K562 (cell line): ENCODE data around the gene PUM2. TPM values are rescaled to one million over a fixed set of nuclear protein-coding genes. Genes with fewer than 3 reads are reported as not detected.

Experiments
- ATAC-seq: fragments of 200-7000 bp; cut with Tn5 transposase; 3 replicates; pipeline ENCODE4 v1.9.1; 2020; ENCODE audit warnings: moderate library complexity
- BruUV-seq: library from RNA; stranded (reverse); fragments of 400-500 nt; replicated peaks from 2 replicates; lab custom pipeline; 2021; lab: Mats Ljungman, UMichigan
- CTCF ChIA-PET: fragments of 300-600 bp; formaldehyde crosslinking; extraction: SDS; loops from one replicate; lab custom pipeline; 2021; ENCODE audit warnings: low intra/inter-chr PET ratio; lab: Yijun Ruan, JAX
- POLR2A ChIA-PET: fragments of 300-600, 350-650 bp; sonication (Branson Sonifier 250); formaldehyde crosslinking; extraction: SDS; loops from one replicate; lab custom pipeline; 2021; ENCODE audit warnings: antibody characterized with exemption, inconsistent platforms; lab: Yijun Ruan, JAX
- DNase-seq, 4 experiments: peaks; one replicate each; pipeline versions ENCODE4 v3.0.0 to v3.0.0-alpha.2; 2011 to 2018; ENCODE audit warnings: low spot score in 3 of 4, mixed read lengths in 3 of 4; ENCODE audit errors: extremely low read depth in 1 of 4
- FAIRE-seq: peaks from 2 replicates; lab custom pipeline; 2011; peaks lifted over from hg19 to GRCh38; lab: Jason Lieb, UNC
- H2AFZ ChIP-seq: 2 replicates; pipeline ENCODE4 v1.6.0; 2011; ENCODE audit warnings: low read depth, low read length, control low read depth, inconsistent platforms
- H3K27ac ChIP-seq: fragments of 200-600 bp; 3 replicates; pipeline ENCODE4 v1.8.0; 2011; ENCODE audit warnings: low read depth, mild to moderate bottlenecking, control low read depth, inconsistent platforms, low read length, moderate library complexity, mixed read lengths; ENCODE audit errors: extremely low read depth
- H3K27me3 ChIP-seq, 2 experiments: fragments of 300-600 bp in 1 of 2; 2 replicates in 1 of 2; 3 replicates in 1 of 2; pipeline versions ENCODE4 v1.6.0 to v1.8.0; 2011; ENCODE audit warnings: inconsistent platforms in 2 of 2, low read length in 2 of 2, mild to moderate bottlenecking in 1 of 2, mixed read lengths in 1 of 2, moderate library complexity in 1 of 2; ENCODE audit not compliant: control insufficient read depth in 2 of 2, insufficient read depth in 2 of 2
- H3K36me3 ChIP-seq: fragments of 300-600 bp; 3 replicates; pipeline ENCODE4 v1.8.0; 2011; ENCODE audit warnings: mild to moderate bottlenecking, low read length, inconsistent platforms; ENCODE audit not compliant: control insufficient read depth, insufficient read depth
- H3K4me1 ChIP-seq, 2 experiments: fragments of 200-600 bp in 1 of 2; replicated peaks in 1 of 2; 2 replicates in 1 of 2; 3 replicates in 1 of 2; pipeline versions ENCODE4 v1.5.1 to v1.8.0; 2011; ENCODE audit warnings: inconsistent platforms in 2 of 2, low read length in 2 of 2, mild to moderate bottlenecking in 1 of 2, mixed read lengths in 1 of 2, moderate library complexity in 1 of 2; ENCODE audit not compliant: control insufficient read depth in 2 of 2, insufficient read depth in 2 of 2
- H3K4me2 ChIP-seq: 2 replicates; pipeline ENCODE4 v1.6.1; 2011; ENCODE audit warnings: low read length, control low read depth, inconsistent platforms, mixed read lengths; ENCODE audit not compliant: insufficient read depth
- H3K4me3 ChIP-seq: fragments of 200-600 bp; sonication (generic), shearing (Covaris generic); 2 replicates; pipeline ENCODE4 v1.5.1; 2016; ENCODE audit warnings: control low read depth, inconsistent platforms
- H3K79me2 ChIP-seq: fragments of 200-600 bp; 3 replicates; pipeline ENCODE4 v1.8.0; 2011; ENCODE audit warnings: low read length, inconsistent platforms; ENCODE audit not compliant: control insufficient read depth, insufficient read depth
- H3K9ac ChIP-seq, 2 experiments: 2 replicates each; pipeline versions ENCODE4 v1.6.0 to v1.6.1; 2011; ENCODE audit warnings: low read depth in 2 of 2, low read length in 2 of 2, control low read depth in 1 of 2, inconsistent platforms in 1 of 2, mild to moderate bottlenecking in 1 of 2, mixed read lengths in 1 of 2; ENCODE audit not compliant: insufficient read depth in 1 of 2
- H3K9me1 ChIP-seq: one replicate; pipeline ENCODE4 v1.6.0; 2011; ENCODE audit warnings: inconsistent platforms, mild to moderate bottlenecking, low read length, moderate library complexity; ENCODE audit not compliant: control insufficient read depth, insufficient read depth
- H3K9me3 ChIP-seq: replicated peaks from 2 replicates; pipeline ENCODE4 v1.5.1; 2011; ENCODE audit warnings: low read depth, low read length, inconsistent platforms; ENCODE audit not compliant: control insufficient read depth, insufficient read depth
- H4K20me1 ChIP-seq: replicated peaks from 2 replicates; pipeline ENCODE4 v1.6.1; 2011; ENCODE audit warnings: low read length, inconsistent platforms, mixed read lengths; ENCODE audit not compliant: control insufficient read depth, insufficient read depth
- BRF1 ChIP-seq: IDR thresholded peaks from 3 replicates; pipeline ENCODE4 v1.6.1; 2011; ENCODE audit warnings: borderline replicate concordance, mild to moderate bottlenecking; ENCODE audit not compliant: insufficient read length; ENCODE audit errors: extremely low read depth
- GABPA ChIP-seq: fragments of 200-800 bp; sonication (Bioruptor generic); conservative IDR thresholded peaks from 2 replicates; pipeline ENCODE4 v1.6.1; 2016; ENCODE audit warnings: low read depth, missing genetic modification characterization, missing compliant biosample characterization
- KLF13 ChIP-seq: fragments of 450-650 bp; IDR thresholded peaks from 2 replicates; pipeline ENCODE4 v1.6.1; 2016; ENCODE audit warnings: missing genetic modification characterization, low read depth, mild to moderate bottlenecking, missing compliant biosample characterization, moderate library complexity, borderline replicate concordance
- MAFF ChIP-seq: IDR thresholded peaks from 2 replicates; pipeline ENCODE4 v1.6.1; 2012; ENCODE audit warnings: low read length, improper control_type of control experiment
- NBN ChIP-seq: fragments of 450-650 bp; IDR thresholded peaks from 2 replicates; pipeline ENCODE4 v1.6.1; 2016; ENCODE audit warnings: low read depth, mild to moderate bottlenecking
- PHB2 ChIP-seq: fragments of 450-650 bp; IDR thresholded peaks from 2 replicates; pipeline ENCODE4 v1.6.1; 2017; ENCODE audit warnings: low read depth
- RB1 ChIP-seq: fragments of 450-650 bp; IDR thresholded peaks from 2 replicates; pipeline ENCODE4 v1.6.1; 2017; ENCODE audit warnings: low read depth, mild to moderate bottlenecking
- SP2 ChIP-seq: IDR thresholded peaks from 2 replicates; pipeline ENCODE4 v1.6.1; 2011; ENCODE audit warnings: mild to moderate bottlenecking, low read depth, low read length, moderate library complexity; ENCODE audit not compliant: poor library complexity, severe bottlenecking; ENCODE audit errors: extremely low read depth
- ZNF212 ChIP-seq: fragments of 450-650 bp; formaldehyde crosslinking; IDR thresholded peaks from 2 replicates; pipeline ENCODE4 v1.4.0; 2020; ENCODE audit warnings: mild to moderate bottlenecking
- ZNF232 ChIP-seq: sonication (generic); formaldehyde crosslinking; IDR thresholded peaks from 2 replicates; pipeline ENCODE4 v1.8.0; 2022; ENCODE audit warnings: mild to moderate bottlenecking, missing genetic modification reagents
- ZNF785 ChIP-seq: fragments of 250-450 bp; sonication (Bioruptor Pico); IDR thresholded peaks from 2 replicates; pipeline ENCODE4 v1.4.0; 2020; ENCODE audit warnings: mild to moderate bottlenecking
- WGBS: fragments of 100-300 bp; shearing (Covaris generic); methylation state at CpG from one replicate; pipeline ENCODE4 v1.1.6; 2016; ENCODE audit warnings: low coverage, mixed read lengths; ENCODE audit not compliant: insufficient coverage; ENCODE audit errors: missing lambda C conversion rate; 5-methylcytosine and 5-hydroxymethylcytosine counted together
- in situ Hi-C: fragments of 300-500 bp; cut with MboI; formaldehyde crosslinking; loops from 4 replicates; pipeline ENCODE4 v1.15.0; 2018; ENCODE audit warnings: inconsistent platforms, mixed read lengths
- intact Hi-C: fragments of 100-400 bp; cut with micrococcal nuclease; formaldehyde crosslinking; loops from 2 replicates; pipeline ENCODE4 v1.14.2; 2022
- polyA plus RNA-seq, 8 experiments: library from polyadenylated mRNA; depleted of rRNA in 4 of 8; stranded (reverse) in 5 of 8; unstranded in 3 of 8; fragments of >200 nt; fragmentation: Nextera tagmentation in 2 of 8; fragmentation: Illumina TruSeq in 1 of 8; extraction: Ambion mirVana in 2 of 8; extraction: Trizol in 1 of 8; gene quantifications; 2 replicates each; pipeline versions ENCODE4 v1.2.1 to v1.2.3, GENCODE V29; 2011 to 2014; ENCODE audit warnings: inconsistent platforms in 1 of 8, missing spikeins in 1 of 8
- total RNA-seq, 7 experiments: library from RNA; depleted of rRNA in 6 of 7; stranded (reverse); fragments of >200 nt in 6 of 7; fragmentation: Illumina TruSeq in 2 of 7; extraction: Trizol in 2 of 7; gene quantifications; 2 replicates each; pipeline versions ENCODE4 v1.2.1 to v1.2.3, GENCODE V29; 2011 to 2021; ENCODE audit warnings: low replicate concordance in 1 of 7
- TF ChIP-seq, protein P1 (sequence below): fragments of 200-600 bp; sonication (generic); IDR thresholded peaks from one replicate; pipeline ENCODE4 v1.6.1; 2012; ENCODE audit warnings: mild to moderate bottlenecking, low read depth, low read length, inconsistent platforms

Gene PUM2
- total and polyA plus RNA-seq, 9 of the 15 experiments (the other 6 are each of a cell fraction or from before 2014, with no cell fraction given), result 13.4 to 61.9 (median 28.3) TPM

DNA sequence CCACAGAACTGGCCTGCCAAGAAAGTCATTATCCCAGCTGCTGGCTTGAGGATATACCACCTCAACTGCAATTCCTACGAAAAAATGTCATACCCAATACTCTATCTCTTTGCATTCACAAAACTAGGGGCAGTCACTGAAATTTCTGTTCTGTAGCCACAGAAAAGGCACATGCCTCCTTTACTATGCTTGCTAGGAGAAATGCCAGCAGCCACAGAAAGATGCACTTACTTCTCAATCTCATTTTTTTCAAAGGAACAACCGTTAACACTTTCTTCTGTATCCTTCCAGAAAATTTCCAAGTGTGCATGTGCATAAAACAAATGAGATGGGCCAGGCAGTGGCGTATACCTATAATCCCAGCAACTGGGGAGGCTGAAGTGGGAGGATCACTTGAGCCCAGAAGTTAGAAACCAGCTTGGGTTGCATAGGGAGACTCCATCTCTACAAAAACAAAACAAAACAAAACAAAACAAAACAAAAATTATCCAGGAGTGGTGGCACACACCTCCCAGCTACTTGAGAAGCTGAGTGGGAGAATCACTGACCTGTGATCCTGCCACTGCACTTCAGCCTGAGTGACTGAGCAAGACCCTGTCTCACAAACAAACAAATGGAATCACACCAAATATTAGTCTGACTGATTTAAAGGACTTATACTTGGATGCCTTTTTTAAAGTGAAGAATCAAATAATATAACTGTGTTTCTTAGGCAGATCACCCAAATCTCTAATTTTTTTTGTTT, 22.4 kb upstream of the PUM2 start:
- ChIA-PET CTCF (no interaction called here), POLR2A (interaction anchor here (0.6 to 1.2 kb wide), 2 partner anchors 8 to 168 kb away, joined by 3 read pairs; no protein-coding TSS in a partner anchor)
- no peak for DNase-seq
- no peak for TF ChIP-seq ZNF232 (CRISPR knock-in tag)
- TF ChIP-seq ZNF785 (CRISPR knock-in tag), result no peak
- no peak for TF ChIP-seq NBN
- TF ChIP-seq BRF1, result no peak
- TF ChIP-seq RB1, result no peak
- no peak for TF ChIP-seq SP2
- TF ChIP-seq MAFF, result no peak
- TF ChIP-seq, protein P1, sequence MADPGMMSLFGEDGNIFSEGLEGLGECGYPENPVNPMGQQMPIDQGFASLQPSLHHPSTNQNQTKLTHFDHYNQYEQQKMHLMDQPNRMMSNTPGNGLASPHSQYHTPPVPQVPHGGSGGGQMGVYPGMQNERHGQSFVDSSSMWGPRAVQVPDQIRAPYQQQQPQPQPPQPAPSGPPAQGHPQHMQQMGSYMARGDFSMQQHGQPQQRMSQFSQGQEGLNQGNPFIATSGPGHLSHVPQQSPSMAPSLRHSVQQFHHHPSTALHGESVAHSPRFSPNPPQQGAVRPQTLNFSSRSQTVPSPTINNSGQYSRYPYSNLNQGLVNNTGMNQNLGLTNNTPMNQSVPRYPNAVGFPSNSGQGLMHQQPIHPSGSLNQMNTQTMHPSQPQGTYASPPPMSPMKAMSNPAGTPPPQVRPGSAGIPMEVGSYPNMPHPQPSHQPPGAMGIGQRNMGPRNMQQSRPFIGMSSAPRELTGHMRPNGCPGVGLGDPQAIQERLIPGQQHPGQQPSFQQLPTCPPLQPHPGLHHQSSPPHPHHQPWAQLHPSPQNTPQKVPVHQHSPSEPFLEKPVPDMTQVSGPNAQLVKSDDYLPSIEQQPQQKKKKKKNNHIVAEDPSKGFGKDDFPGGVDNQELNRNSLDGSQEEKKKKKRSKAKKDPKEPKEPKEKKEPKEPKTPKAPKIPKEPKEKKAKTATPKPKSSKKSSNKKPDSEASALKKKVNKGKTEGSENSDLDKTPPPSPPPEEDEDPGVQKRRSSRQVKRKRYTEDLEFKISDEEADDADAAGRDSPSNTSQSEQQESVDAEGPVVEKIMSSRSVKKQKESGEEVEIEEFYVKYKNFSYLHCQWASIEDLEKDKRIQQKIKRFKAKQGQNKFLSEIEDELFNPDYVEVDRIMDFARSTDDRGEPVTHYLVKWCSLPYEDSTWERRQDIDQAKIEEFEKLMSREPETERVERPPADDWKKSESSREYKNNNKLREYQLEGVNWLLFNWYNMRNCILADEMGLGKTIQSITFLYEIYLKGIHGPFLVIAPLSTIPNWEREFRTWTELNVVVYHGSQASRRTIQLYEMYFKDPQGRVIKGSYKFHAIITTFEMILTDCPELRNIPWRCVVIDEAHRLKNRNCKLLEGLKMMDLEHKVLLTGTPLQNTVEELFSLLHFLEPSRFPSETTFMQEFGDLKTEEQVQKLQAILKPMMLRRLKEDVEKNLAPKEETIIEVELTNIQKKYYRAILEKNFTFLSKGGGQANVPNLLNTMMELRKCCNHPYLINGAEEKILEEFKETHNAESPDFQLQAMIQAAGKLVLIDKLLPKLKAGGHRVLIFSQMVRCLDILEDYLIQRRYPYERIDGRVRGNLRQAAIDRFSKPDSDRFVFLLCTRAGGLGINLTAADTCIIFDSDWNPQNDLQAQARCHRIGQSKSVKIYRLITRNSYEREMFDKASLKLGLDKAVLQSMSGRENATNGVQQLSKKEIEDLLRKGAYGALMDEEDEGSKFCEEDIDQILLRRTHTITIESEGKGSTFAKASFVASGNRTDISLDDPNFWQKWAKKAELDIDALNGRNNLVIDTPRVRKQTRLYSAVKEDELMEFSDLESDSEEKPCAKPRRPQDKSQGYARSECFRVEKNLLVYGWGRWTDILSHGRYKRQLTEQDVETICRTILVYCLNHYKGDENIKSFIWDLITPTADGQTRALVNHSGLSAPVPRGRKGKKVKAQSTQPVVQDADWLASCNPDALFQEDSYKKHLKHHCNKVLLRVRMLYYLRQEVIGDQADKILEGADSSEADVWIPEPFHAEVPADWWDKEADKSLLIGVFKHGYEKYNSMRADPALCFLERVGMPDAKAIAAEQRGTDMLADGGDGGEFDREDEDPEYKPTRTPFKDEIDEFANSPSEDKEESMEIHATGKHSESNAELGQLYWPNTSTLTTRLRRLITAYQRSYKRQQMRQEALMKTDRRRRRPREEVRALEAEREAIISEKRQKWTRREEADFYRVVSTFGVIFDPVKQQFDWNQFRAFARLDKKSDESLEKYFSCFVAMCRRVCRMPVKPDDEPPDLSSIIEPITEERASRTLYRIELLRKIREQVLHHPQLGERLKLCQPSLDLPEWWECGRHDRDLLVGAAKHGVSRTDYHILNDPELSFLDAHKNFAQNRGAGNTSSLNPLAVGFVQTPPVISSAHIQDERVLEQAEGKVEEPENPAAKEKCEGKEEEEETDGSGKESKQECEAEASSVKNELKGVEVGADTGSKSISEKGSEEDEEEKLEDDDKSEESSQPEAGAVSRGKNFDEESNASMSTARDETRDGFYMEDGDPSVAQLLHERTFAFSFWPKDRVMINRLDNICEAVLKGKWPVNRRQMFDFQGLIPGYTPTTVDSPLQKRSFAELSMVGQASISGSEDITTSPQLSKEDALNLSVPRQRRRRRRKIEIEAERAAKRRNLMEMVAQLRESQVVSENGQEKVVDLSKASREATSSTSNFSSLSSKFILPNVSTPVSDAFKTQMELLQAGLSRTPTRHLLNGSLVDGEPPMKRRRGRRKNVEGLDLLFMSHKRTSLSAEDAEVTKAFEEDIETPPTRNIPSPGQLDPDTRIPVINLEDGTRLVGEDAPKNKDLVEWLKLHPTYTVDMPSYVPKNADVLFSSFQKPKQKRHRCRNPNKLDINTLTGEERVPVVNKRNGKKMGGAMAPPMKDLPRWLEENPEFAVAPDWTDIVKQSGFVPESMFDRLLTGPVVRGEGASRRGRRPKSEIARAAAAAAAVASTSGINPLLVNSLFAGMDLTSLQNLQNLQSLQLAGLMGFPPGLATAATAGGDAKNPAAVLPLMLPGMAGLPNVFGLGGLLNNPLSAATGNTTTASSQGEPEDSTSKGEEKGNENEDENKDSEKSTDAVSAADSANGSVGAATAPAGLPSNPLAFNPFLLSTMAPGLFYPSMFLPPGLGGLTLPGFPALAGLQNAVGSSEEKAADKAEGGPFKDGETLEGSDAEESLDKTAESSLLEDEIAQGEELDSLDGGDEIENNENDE, result no peak
- no peak for TF ChIP-seq ZNF212 (CRISPR knock-in tag)
- TF ChIP-seq KLF13 (tag), result no peak
- TF ChIP-seq GABPA, result no peak
- TF ChIP-seq PHB2, result no peak
- H3K9me1 ChIP-seq, result no peaks in the 10 kb centered on the region
- H3K4me3 ChIP-seq, result no peak overlapping the region
- intact Hi-C loops, result no loop called here
- ATAC-seq, result no peak
- in situ Hi-C loops, result no loop called here
- no peaks in the 10 kb centered on the region for H4K20me1 ChIP-seq
- FAIRE-seq, result no peak
- no peaks in the 10 kb centered on the region for H3K36me3 ChIP-seq
- H2AFZ ChIP-seq, result no peak overlapping the region
- no peak overlapping the region for H3K27ac ChIP-seq
- WGBS, result 0% methylated on average over 3 of the region's 3 CpGs
- no peak overlapping the region for H3K9ac ChIP-seq
- no TSS peak for BruUV-seq
- H3K27me3 ChIP-seq, result peaks cover 9 to 10% of the 10 kb centered on the region in 2 experiments; a peak in 2 of 5 replicates
- H3K79me2 ChIP-seq, result no peaks in the 10 kb centered on the region
- no peaks in the 10 kb centered on the region for H3K4me1 ChIP-seq
- no peaks in the 10 kb centered on the region for H3K9me3 ChIP-seq
- no peak overlapping the region for H3K4me2 ChIP-seq
